GM20431 (cell line): ENCODE data around the gene SCAF1.

Source experiments
- in situ Hi-C: fragments of 300-500 bp; cut with MseI, MboI; formaldehyde crosslinking; loops from one replicate; pipeline ENCODE4 v1.15.0; 2020; ENCODE audit warnings: low sequenced_read_pairs; ENCODE audit not compliant: unreplicated experiment

Gene SCAF1

GRCh38 chr19:49664171-49665035, 22.4 kb downstream of the SCAF1 start:
- in situ Hi-C loops = no loop called here

GRCh38 chr19:49665036-49665350, 23.0 kb downstream of the SCAF1 start:
- in situ Hi-C loops = no loop called here

GRCh38 chr19:49665351-49666119, 23.5 kb downstream of the SCAF1 start, which contains the start of the genes BCL2L12 and IRF3:
Gene BCL2L12 (plus strand): TSS chr19:49665933. CDS start chr19:49666693, 760 bp downstream.
Gene IRF3 (minus strand): TSS chr19:49665857. CDS start chr19:49664838, 1,019 bp downstream.
- in situ Hi-C loops = no loop called here

GRCh38 chr19:49666120-49666444, 24.1 kb downstream of the SCAF1 start:
- in situ Hi-C loops = no loop called here

- in situ Hi-C loops = no loop called here
Measured at GRCh38 chr19:49667473-49667872, 25.5 kb downstream of the SCAF1 start.

GRCh38 chr19:49669516-49669915, 27.5 kb downstream of the SCAF1 start:
- in situ Hi-C loops = no loop called here

GRCh38 chr19:49672131-49672919, 30.3 kb downstream of the SCAF1 start:
- in situ Hi-C loops = no loop called here

- in situ Hi-C loops = no loop called here
Measured at GRCh38 chr19:49676136-49676783, 34.3 kb downstream of the SCAF1 start.

- in situ Hi-C loops = no loop called here
Measured at GRCh38 chr19:49676784-49677230, 34.8 kb downstream of the SCAF1 start.

GRCh38 chr19:49677231-49677900, 35.4 kb downstream of the SCAF1 start, which contains the start of gene PRMT1:
Gene PRMT1 (plus strand): TSS chr19:49677271. CDS start chr19:49677281, 10 bp downstream.
- in situ Hi-C loops = no loop called here

- in situ Hi-C loops = no loop called here
Measured at GRCh38 chr19:49677901-49678674, 36.1 kb downstream of the SCAF1 start.

- in situ Hi-C loops = no loop called here
Measured at GRCh38 chr19:49678985-49679770, 37.2 kb downstream of the SCAF1 start.

GRCh38 chr19:49679771-49680413, 37.9 kb downstream of the SCAF1 start:
- in situ Hi-C loops = no loop called here

GRCh38 chr19:49680421-49681351, 38.7 kb downstream of the SCAF1 start:
- in situ Hi-C loops = no loop called here

- in situ Hi-C loops = no loop called here
Measured at GRCh38 chr19:49681830-49682229, 39.8 kb downstream of the SCAF1 start.

- in situ Hi-C loops = no loop called here
Measured at GRCh38 chr19:49682274-49682673, 40.3 kb downstream of the SCAF1 start.
